WTC11 (cell line): Measurements from ENCODE around the gene LINC00632. TPM values are rescaled to one million over a fixed set of nuclear protein-coding genes. Genes with fewer than 3 reads are reported as not detected.

Experiments used
- ATAC-seq: fragments of 200-7000 bp; cut with Tn5 transposase; 2 replicates; pipeline ENCODE4 v1.10.0; 2021; ENCODE audit warnings: mild to moderate bottlenecking, moderate library complexity
- CTCF ChIA-PET: fragments of 300-600 bp; sonication (Branson Sonifier 250); formaldehyde crosslinking; loops from one replicate; lab custom pipeline; 2021; ENCODE audit warnings: antibody characterized with exemption; lab: Charles Lee
- POLR2A ChIA-PET: fragments of 350-600 bp; sonication (Branson Sonifier 250); formaldehyde crosslinking; loops from one replicate; lab custom pipeline; 2021; ENCODE audit warnings: antibody characterized with exemption; lab: Charles Lee
- DNase-seq: peaks from one replicate; pipeline ENCODE4 v3.0.0; 2021; ENCODE audit warnings: low spot score
- H3K27ac Mint-ChIP-seq: 2 replicates; pipeline ENCODE4 v1.8.0; 2021; ENCODE audit warnings: mixed read lengths
- H3K27me3 Mint-ChIP-seq: 2 replicates; pipeline ENCODE4 v1.8.0; 2021; ENCODE audit warnings: low read depth, mild to moderate bottlenecking, moderate library complexity, mixed read lengths
- H3K36me3 Mint-ChIP-seq: 2 replicates; pipeline ENCODE4 v1.8.0; 2021; ENCODE audit warnings: mixed read lengths
- H3K4me1 Mint-ChIP-seq: 2 replicates; pipeline ENCODE4 v1.8.0; 2022; ENCODE audit warnings: mixed read lengths
- H3K4me3 Mint-ChIP-seq: 2 replicates; pipeline ENCODE4 v1.8.0; 2021; ENCODE audit warnings: mild to moderate bottlenecking, moderate library complexity, mixed read lengths
- H3K9me3 Mint-ChIP-seq: 2 replicates; pipeline ENCODE4 v1.8.0; 2021; ENCODE audit warnings: mixed read lengths
- ATF1 ChIP-seq: sonication (generic); formaldehyde crosslinking; IDR thresholded peaks from 2 replicates; pipeline ENCODE4 v1.8.1; 2023; ENCODE audit warnings: mild to moderate bottlenecking, moderate library complexity, missing genetic modification reagents
- ATF6 ChIP-seq: sonication (generic); formaldehyde crosslinking; IDR thresholded peaks from 2 replicates; pipeline ENCODE4 v1.8.1; 2023; ENCODE audit warnings: mild to moderate bottlenecking, missing genetic modification reagents
- E2F5 ChIP-seq: sonication (generic); formaldehyde crosslinking; IDR thresholded peaks from 2 replicates; pipeline ENCODE4 v1.8.1; 2022; ENCODE audit warnings: mild to moderate bottlenecking, moderate library complexity, missing genetic modification reagents
- ESRRA ChIP-seq: sonication (generic); formaldehyde crosslinking; IDR thresholded peaks from 2 replicates; pipeline ENCODE4 v1.8.1; 2022; ENCODE audit warnings: mild to moderate bottlenecking, missing genetic modification reagents, borderline replicate concordance
- ETV6 ChIP-seq: sonication (generic); formaldehyde crosslinking; IDR thresholded peaks from 2 replicates; pipeline ENCODE4 v1.8.1; 2022; ENCODE audit warnings: mild to moderate bottlenecking, missing genetic modification reagents
- HMGXB4 ChIP-seq: sonication (generic); formaldehyde crosslinking; IDR thresholded peaks from 2 replicates; pipeline ENCODE4 v1.8.1; 2023; ENCODE audit warnings: mild to moderate bottlenecking, moderate library complexity, missing genetic modification reagents
- JUN ChIP-seq: sonication (generic); formaldehyde crosslinking; IDR thresholded peaks from 2 replicates; pipeline ENCODE4 v1.8.0; 2023; ENCODE audit warnings: mild to moderate bottlenecking, missing genetic modification reagents
- MXD4 ChIP-seq: fragments of 250-450 bp; sonication (Bioruptor Pico); IDR thresholded peaks from 2 replicates; pipeline ENCODE4 v1.8.0; 2021; ENCODE audit warnings: mild to moderate bottlenecking, moderate library complexity, borderline replicate concordance
- MYBL2 ChIP-seq: sonication (generic); formaldehyde crosslinking; IDR thresholded peaks from 2 replicates; pipeline ENCODE4 v1.8.1; 2023; ENCODE audit warnings: mild to moderate bottlenecking, moderate library complexity, missing genetic modification reagents
- NFYB ChIP-seq: sonication (generic); formaldehyde crosslinking; conservative IDR thresholded peaks from 2 replicates; pipeline ENCODE4 v1.8.0; 2022; ENCODE audit warnings: low read depth, missing genetic modification reagents
- NR1H2 ChIP-seq: sonication (generic); formaldehyde crosslinking; IDR thresholded peaks from 2 replicates; pipeline ENCODE4 v1.9.0; 2021; ENCODE audit warnings: mild to moderate bottlenecking, moderate library complexity, missing genetic modification reagents
- PRRX2 ChIP-seq: fragments of 250-450 bp; sonication (Bioruptor Pico); IDR thresholded peaks from 2 replicates; pipeline ENCODE4 v1.8.0; 2021; ENCODE audit warnings: mild to moderate bottlenecking
- SOX15 ChIP-seq: fragments of 250-450 bp; sonication (Bioruptor Pico); IDR thresholded peaks from 2 replicates; pipeline ENCODE4 v1.9.0; 2021; ENCODE audit warnings: mild to moderate bottlenecking
- SP1 ChIP-seq: sonication (generic); formaldehyde crosslinking; conservative IDR thresholded peaks from 2 replicates; pipeline ENCODE4 v1.8.1; 2022; ENCODE audit warnings: missing genetic modification reagents
- TEAD4 ChIP-seq: sonication (generic); formaldehyde crosslinking; IDR thresholded peaks from 2 replicates; pipeline ENCODE4 v1.8.0; 2022; ENCODE audit warnings: mild to moderate bottlenecking, missing genetic modification reagents
- USF2 ChIP-seq: sonication (generic); formaldehyde crosslinking; IDR thresholded peaks from 2 replicates; pipeline ENCODE4 v1.8.1; 2023; ENCODE audit warnings: mild to moderate bottlenecking, missing genetic modification reagents, moderate library complexity
- ZNF416 ChIP-seq: fragments of 250-450 bp; sonication (Bioruptor Pico); IDR thresholded peaks from 2 replicates; pipeline ENCODE4 v1.9.0; 2021; ENCODE audit warnings: mild to moderate bottlenecking, inconsistent platforms
- total RNA-seq: library from RNA; stranded (reverse); gene quantifications from 3 replicates; pipeline ENCODE4 v1.2.3, GENCODE V29; 2021
- TF ChIP-seq, protein P1 (sequence below): fragments of 200-600 bp; IDR thresholded peaks from 2 replicates; pipeline ENCODE4 v1.8.0; 2022; ENCODE audit warnings: antibody characterized with exemption

The LINC00632 gene
- total RNA-seq, 1 experiment from 2014 or later: 29.7 TPM

DNA sequence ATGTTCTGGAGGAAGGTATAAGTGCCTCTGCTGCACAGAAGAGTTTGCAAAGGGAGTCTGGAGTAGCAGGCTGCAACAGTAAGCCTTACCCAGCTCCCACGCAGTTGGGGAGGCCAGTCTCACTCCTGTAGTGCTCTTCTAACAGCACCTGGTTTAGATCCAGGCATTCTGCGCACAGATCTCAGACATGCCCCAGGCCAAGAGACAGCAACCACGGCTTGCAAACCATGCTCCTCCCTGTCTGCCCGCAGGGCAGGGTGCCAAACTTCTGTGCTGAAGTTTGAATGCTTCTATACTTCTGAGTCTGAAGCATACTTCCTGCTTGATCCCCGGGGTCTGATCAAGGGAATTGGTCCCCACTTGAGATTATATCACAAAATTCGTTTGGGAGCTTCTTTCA is 106.3 kb downstream of the LINC00632 start:
- H3K4me1 Mint-ChIP-seq: peaks cover 23% of the 10 kb centered on the region
- ATAC-seq: no peak
- CTCF ChIA-PET: no interaction called here

GRCh38 chrX:140817943-140818342 is 108.4 kb downstream of the LINC00632 start:
- ATAC-seq (no peak), DNase-seq (no peak)
- H3K9me3 Mint-ChIP-seq: peaks cover 19% of the 10 kb centered on the region
- ChIA-PET POLR2A (no interaction called here), CTCF (interaction anchor here (0.6 to 1.0 kb wide), 3 partner anchors 23 to 100 kb away, joined by 3 to 6 read pairs (median 4); no protein-coding TSS in a partner anchor)
- TF ChIP-seq HMGXB4 (CRISPR knock-in tag) (no peak), USF2 (CRISPR knock-in tag) (no peak)
- TF ChIP-seq, protein P1, sequence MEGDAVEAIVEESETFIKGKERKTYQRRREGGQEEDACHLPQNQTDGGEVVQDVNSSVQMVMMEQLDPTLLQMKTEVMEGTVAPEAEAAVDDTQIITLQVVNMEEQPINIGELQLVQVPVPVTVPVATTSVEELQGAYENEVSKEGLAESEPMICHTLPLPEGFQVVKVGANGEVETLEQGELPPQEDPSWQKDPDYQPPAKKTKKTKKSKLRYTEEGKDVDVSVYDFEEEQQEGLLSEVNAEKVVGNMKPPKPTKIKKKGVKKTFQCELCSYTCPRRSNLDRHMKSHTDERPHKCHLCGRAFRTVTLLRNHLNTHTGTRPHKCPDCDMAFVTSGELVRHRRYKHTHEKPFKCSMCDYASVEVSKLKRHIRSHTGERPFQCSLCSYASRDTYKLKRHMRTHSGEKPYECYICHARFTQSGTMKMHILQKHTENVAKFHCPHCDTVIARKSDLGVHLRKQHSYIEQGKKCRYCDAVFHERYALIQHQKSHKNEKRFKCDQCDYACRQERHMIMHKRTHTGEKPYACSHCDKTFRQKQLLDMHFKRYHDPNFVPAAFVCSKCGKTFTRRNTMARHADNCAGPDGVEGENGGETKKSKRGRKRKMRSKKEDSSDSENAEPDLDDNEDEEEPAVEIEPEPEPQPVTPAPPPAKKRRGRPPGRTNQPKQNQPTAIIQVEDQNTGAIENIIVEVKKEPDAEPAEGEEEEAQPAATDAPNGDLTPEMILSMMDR: peak; percentile 33; the same call in 1 of the 2 replicates
- H3K36me3 Mint-ChIP-seq: peaks cover 19% of the 10 kb centered on the region
- peaks cover 37% of the 10 kb centered on the region for H3K4me1 Mint-ChIP-seq
- H3K27ac Mint-ChIP-seq: no peak overlapping the region
- peak overlapping the region; percentile 22; the same call in 1 of the 2 replicates for H3K4me3 Mint-ChIP-seq
- H3K27me3 Mint-ChIP-seq: no peaks in the 10 kb centered on the region; the same call in 1 of the 2 replicates

More for the DNA sequence above, 106.3 kb downstream of the LINC00632 start:
- POLR2A ChIA-PET: no interaction called here
- Mint-ChIP-seq H3K27ac (no peak overlapping the region), H3K4me3 (no peak overlapping the region), H3K36me3 (peaks cover 38% of the 10 kb centered on the region), H3K9me3 (peaks cover 39% of the 10 kb centered on the region), H3K27me3 (no peaks in the 10 kb centered on the region; the same call in 1 of the 2 replicates)
- no peak for TF ChIP-seq NR1H2 (CRISPR knock-in tag)
- no peak for TF ChIP-seq TEAD4 (CRISPR knock-in tag)
- TF ChIP-seq NFYB: no peak
- no peak for TF ChIP-seq ESRRA
- no peak for TF ChIP-seq MXD4
- TF ChIP-seq JUN (CRISPR knock-in tag): no peak
- no peak for TF ChIP-seq PRRX2
- TF ChIP-seq USF2 (CRISPR knock-in tag): no peak
- no peak for TF ChIP-seq ZNF416
- TF ChIP-seq SOX15: no peak
- TF ChIP-seq MYBL2 (CRISPR knock-in tag): no peak
- TF ChIP-seq E2F5: no peak
- TF ChIP-seq ATF1 (CRISPR knock-in tag): no peak
- TF ChIP-seq ATF6 (CRISPR knock-in tag): no peak
- no peak for TF ChIP-seq ETV6 (CRISPR knock-in tag)
- TF ChIP-seq, protein P1: no peak
- no peak for TF ChIP-seq SP1 (CRISPR knock-in tag)
- no peak for DNase-seq
